GM23338 (cell line): ENCODE data around the gene TMEM222.

Experiments used
- CREB1 ChIP-seq: fragments of 250-450 bp; sonication (Bioruptor Pico); IDR thresholded peaks from 2 replicates; pipeline ENCODE4 v1.5.0; 2020; ENCODE audit warnings: low read depth, mild to moderate bottlenecking, moderate library complexity
- EZH2 ChIP-seq: fragments of 200-600 bp; sonication (generic); IDR thresholded peaks from one replicate; pipeline ENCODE4 v1.8.0; 2017; ENCODE audit warnings: antibody characterized with exemption, mild to moderate bottlenecking, low read depth; ENCODE audit not compliant: unreplicated experiment
- EZH2phosphoT487 ChIP-seq: fragments of 200-600 bp; sonication (generic); IDR thresholded peaks from one replicate; pipeline ENCODE4 v1.8.1; 2018; ENCODE audit warnings: antibody characterized with exemption; ENCODE audit not compliant: unreplicated experiment
- JUNB ChIP-seq: IDR thresholded peaks from one replicate; pipeline ENCODE4 v1.6.1; 2016; ENCODE audit warnings: antibody characterized with exemption; ENCODE audit not compliant: unreplicated experiment
- NANOG ChIP-seq: IDR thresholded peaks from 2 replicates; pipeline ENCODE4 v1.6.1; 2016; ENCODE audit warnings: antibody characterized with exemption, borderline replicate concordance
- POLR2AphosphoS5 ChIP-seq: IDR thresholded peaks from 2 replicates; pipeline ENCODE4 v1.6.1; 2016; ENCODE audit warnings: antibody characterized with exemption, low read depth
- STAT1 ChIP-seq: IDR thresholded peaks from one replicate; pipeline ENCODE4 v1.6.1; 2016; ENCODE audit warnings: antibody characterized with exemption; ENCODE audit not compliant: unreplicated experiment
- ZNF114 ChIP-seq: fragments of 250-450 bp; sonication (Bioruptor Pico); IDR thresholded peaks from 2 replicates; pipeline ENCODE4 v1.5.0; 2020; ENCODE audit warnings: mild to moderate bottlenecking, moderate library complexity
- ZNF331 ChIP-seq: fragments of 250-450 bp; sonication (Bioruptor Pico); IDR thresholded peaks from 2 replicates; pipeline ENCODE4 v1.5.0; 2020; ENCODE audit warnings: low read depth, mild to moderate bottlenecking, moderate library complexity
- TF ChIP-seq, protein P1 (sequence below), 2 experiments: fragments of 200-600 bp in 1 of 2; sonication (generic) in 1 of 2; conservative IDR thresholded peaks; 2 replicates each; pipeline versions ENCODE4 v1.5.1 to v1.6.1; 2016 to 2017; ENCODE audit warnings: antibody characterized with exemption in 2 of 2, low read depth in 2 of 2, mild to moderate bottlenecking in 2 of 2, moderate library complexity in 1 of 2
- TF ChIP-seq, protein P2 (sequence below): IDR thresholded peaks from one replicate; pipeline ENCODE4 v1.6.1; 2018; ENCODE audit warnings: antibody characterized with exemption; ENCODE audit not compliant: unreplicated experiment
- TF ChIP-seq, protein P3 (sequence below): IDR thresholded peaks from 2 replicates; pipeline ENCODE4 v1.6.1; 2016; ENCODE audit warnings: antibody characterized with exemption

DNA sequence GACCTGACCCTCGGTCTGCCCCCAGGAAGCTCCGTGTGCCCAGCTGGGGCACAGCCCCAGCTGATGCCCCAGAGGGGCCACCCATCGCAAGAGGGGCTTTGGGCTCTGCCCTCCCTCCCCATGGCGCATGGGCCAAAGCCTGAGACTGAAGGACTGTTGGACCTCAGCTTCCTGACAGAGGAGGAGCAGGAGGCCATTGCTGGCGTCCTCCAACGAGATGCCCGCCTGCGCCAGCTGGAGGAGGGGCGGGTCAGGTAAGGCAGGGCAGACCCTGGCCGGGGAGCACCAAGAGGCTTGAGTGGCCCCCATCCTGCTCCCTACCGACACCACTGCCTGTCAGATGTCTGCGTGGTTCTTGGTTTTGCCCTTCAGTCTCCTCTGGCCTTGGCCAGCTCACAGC, 23.3 kb downstream of the TMEM222 start:
- TF ChIP-seq, protein P1, sequence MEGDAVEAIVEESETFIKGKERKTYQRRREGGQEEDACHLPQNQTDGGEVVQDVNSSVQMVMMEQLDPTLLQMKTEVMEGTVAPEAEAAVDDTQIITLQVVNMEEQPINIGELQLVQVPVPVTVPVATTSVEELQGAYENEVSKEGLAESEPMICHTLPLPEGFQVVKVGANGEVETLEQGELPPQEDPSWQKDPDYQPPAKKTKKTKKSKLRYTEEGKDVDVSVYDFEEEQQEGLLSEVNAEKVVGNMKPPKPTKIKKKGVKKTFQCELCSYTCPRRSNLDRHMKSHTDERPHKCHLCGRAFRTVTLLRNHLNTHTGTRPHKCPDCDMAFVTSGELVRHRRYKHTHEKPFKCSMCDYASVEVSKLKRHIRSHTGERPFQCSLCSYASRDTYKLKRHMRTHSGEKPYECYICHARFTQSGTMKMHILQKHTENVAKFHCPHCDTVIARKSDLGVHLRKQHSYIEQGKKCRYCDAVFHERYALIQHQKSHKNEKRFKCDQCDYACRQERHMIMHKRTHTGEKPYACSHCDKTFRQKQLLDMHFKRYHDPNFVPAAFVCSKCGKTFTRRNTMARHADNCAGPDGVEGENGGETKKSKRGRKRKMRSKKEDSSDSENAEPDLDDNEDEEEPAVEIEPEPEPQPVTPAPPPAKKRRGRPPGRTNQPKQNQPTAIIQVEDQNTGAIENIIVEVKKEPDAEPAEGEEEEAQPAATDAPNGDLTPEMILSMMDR (conservative IDR thresholded peaks at IDR 0.05; ENCODE audit: low read depth in 2 of 2), result no peak
- no peak for TF ChIP-seq EZH2
- TF ChIP-seq, protein P2, sequence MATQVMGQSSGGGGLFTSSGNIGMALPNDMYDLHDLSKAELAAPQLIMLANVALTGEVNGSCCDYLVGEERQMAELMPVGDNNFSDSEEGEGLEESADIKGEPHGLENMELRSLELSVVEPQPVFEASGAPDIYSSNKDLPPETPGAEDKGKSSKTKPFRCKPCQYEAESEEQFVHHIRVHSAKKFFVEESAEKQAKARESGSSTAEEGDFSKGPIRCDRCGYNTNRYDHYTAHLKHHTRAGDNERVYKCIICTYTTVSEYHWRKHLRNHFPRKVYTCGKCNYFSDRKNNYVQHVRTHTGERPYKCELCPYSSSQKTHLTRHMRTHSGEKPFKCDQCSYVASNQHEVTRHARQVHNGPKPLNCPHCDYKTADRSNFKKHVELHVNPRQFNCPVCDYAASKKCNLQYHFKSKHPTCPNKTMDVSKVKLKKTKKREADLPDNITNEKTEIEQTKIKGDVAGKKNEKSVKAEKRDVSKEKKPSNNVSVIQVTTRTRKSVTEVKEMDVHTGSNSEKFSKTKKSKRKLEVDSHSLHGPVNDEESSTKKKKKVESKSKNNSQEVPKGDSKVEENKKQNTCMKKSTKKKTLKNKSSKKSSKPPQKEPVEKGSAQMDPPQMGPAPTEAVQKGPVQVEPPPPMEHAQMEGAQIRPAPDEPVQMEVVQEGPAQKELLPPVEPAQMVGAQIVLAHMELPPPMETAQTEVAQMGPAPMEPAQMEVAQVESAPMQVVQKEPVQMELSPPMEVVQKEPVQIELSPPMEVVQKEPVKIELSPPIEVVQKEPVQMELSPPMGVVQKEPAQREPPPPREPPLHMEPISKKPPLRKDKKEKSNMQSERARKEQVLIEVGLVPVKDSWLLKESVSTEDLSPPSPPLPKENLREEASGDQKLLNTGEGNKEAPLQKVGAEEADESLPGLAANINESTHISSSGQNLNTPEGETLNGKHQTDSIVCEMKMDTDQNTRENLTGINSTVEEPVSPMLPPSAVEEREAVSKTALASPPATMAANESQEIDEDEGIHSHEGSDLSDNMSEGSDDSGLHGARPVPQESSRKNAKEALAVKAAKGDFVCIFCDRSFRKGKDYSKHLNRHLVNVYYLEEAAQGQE, result no peak
- no peak for TF ChIP-seq POLR2AphosphoS5
- TF ChIP-seq JUNB, result no peak
- no peak for TF ChIP-seq STAT1
- TF ChIP-seq, protein P3, sequence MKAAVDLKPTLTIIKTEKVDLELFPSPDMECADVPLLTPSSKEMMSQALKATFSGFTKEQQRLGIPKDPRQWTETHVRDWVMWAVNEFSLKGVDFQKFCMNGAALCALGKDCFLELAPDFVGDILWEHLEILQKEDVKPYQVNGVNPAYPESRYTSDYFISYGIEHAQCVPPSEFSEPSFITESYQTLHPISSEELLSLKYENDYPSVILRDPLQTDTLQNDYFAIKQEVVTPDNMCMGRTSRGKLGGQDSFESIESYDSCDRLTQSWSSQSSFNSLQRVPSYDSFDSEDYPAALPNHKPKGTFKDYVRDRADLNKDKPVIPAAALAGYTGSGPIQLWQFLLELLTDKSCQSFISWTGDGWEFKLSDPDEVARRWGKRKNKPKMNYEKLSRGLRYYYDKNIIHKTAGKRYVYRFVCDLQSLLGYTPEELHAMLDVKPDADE, result no peak
- no peak for TF ChIP-seq CREB1 (CRISPR knock-in tag)
- no peak for TF ChIP-seq EZH2phosphoT487
- TF ChIP-seq NANOG, result no peak
- TF ChIP-seq ZNF331 (CRISPR knock-in tag), result no peak
- no peak for TF ChIP-seq ZNF114 (CRISPR knock-in tag)
